K562 (cell line): Measurements from ENCODE around the gene SLC26A6. TPM values are rescaled to one million over a fixed set of nuclear protein-coding genes. Genes with fewer than 3 reads are reported as not detected.

Experiments used
- ATAC-seq: fragments of 200-7000 bp; cut with Tn5 transposase; 3 replicates; pipeline ENCODE4 v1.9.1; 2020; ENCODE audit warnings: moderate library complexity
- BruUV-seq: library from RNA; stranded (reverse); fragments of 400-500 nt; replicated peaks from 2 replicates; lab custom pipeline; 2021; lab: Mats Ljungman, UMichigan
- CTCF ChIA-PET: fragments of 300-600 bp; formaldehyde crosslinking; extraction: SDS; loops from one replicate; lab custom pipeline; 2021; ENCODE audit warnings: low intra/inter-chr PET ratio; lab: Yijun Ruan, JAX
- POLR2A ChIA-PET: fragments of 300-600, 350-650 bp; sonication (Branson Sonifier 250); formaldehyde crosslinking; extraction: SDS; loops from one replicate; lab custom pipeline; 2021; ENCODE audit warnings: antibody characterized with exemption, inconsistent platforms; lab: Yijun Ruan, JAX
- DNase-seq, 4 experiments: peaks; one replicate each; pipeline versions ENCODE4 v3.0.0 to v3.0.0-alpha.2; 2011 to 2018; ENCODE audit warnings: low spot score in 3 of 4, mixed read lengths in 3 of 4; ENCODE audit errors: extremely low read depth in 1 of 4
- FAIRE-seq: peaks from 2 replicates; lab custom pipeline; 2011; peaks lifted over from hg19 to GRCh38; lab: Jason Lieb, UNC
- H2AFZ ChIP-seq: 2 replicates; pipeline ENCODE4 v1.6.0; 2011; ENCODE audit warnings: low read depth, low read length, control low read depth, inconsistent platforms
- H3K27ac ChIP-seq: fragments of 200-600 bp; 3 replicates; pipeline ENCODE4 v1.8.0; 2011; ENCODE audit warnings: low read depth, mild to moderate bottlenecking, control low read depth, inconsistent platforms, low read length, moderate library complexity, mixed read lengths; ENCODE audit errors: extremely low read depth
- H3K27me3 ChIP-seq, 2 experiments: fragments of 300-600 bp in 1 of 2; 2 replicates in 1 of 2; 3 replicates in 1 of 2; pipeline versions ENCODE4 v1.6.0 to v1.8.0; 2011; ENCODE audit warnings: inconsistent platforms in 2 of 2, low read length in 2 of 2, mild to moderate bottlenecking in 1 of 2, mixed read lengths in 1 of 2, moderate library complexity in 1 of 2; ENCODE audit not compliant: control insufficient read depth in 2 of 2, insufficient read depth in 2 of 2
- H3K36me3 ChIP-seq: fragments of 300-600 bp; 3 replicates; pipeline ENCODE4 v1.8.0; 2011; ENCODE audit warnings: mild to moderate bottlenecking, low read length, inconsistent platforms; ENCODE audit not compliant: control insufficient read depth, insufficient read depth
- H3K4me1 ChIP-seq, 2 experiments: fragments of 200-600 bp in 1 of 2; replicated peaks in 1 of 2; 2 replicates in 1 of 2; 3 replicates in 1 of 2; pipeline versions ENCODE4 v1.5.1 to v1.8.0; 2011; ENCODE audit warnings: inconsistent platforms in 2 of 2, low read length in 2 of 2, mild to moderate bottlenecking in 1 of 2, mixed read lengths in 1 of 2, moderate library complexity in 1 of 2; ENCODE audit not compliant: control insufficient read depth in 2 of 2, insufficient read depth in 2 of 2
- H3K4me2 ChIP-seq: 2 replicates; pipeline ENCODE4 v1.6.1; 2011; ENCODE audit warnings: low read length, control low read depth, inconsistent platforms, mixed read lengths; ENCODE audit not compliant: insufficient read depth
- H3K4me3 ChIP-seq: fragments of 200-600 bp; sonication (generic), shearing (Covaris generic); 2 replicates; pipeline ENCODE4 v1.5.1; 2016; ENCODE audit warnings: control low read depth, inconsistent platforms
- H3K79me2 ChIP-seq: fragments of 200-600 bp; 3 replicates; pipeline ENCODE4 v1.8.0; 2011; ENCODE audit warnings: low read length, inconsistent platforms; ENCODE audit not compliant: control insufficient read depth, insufficient read depth
- H3K9ac ChIP-seq, 2 experiments: 2 replicates each; pipeline versions ENCODE4 v1.6.0 to v1.6.1; 2011; ENCODE audit warnings: low read depth in 2 of 2, low read length in 2 of 2, control low read depth in 1 of 2, inconsistent platforms in 1 of 2, mild to moderate bottlenecking in 1 of 2, mixed read lengths in 1 of 2; ENCODE audit not compliant: insufficient read depth in 1 of 2
- H3K9me1 ChIP-seq: one replicate; pipeline ENCODE4 v1.6.0; 2011; ENCODE audit warnings: inconsistent platforms, mild to moderate bottlenecking, low read length, moderate library complexity; ENCODE audit not compliant: control insufficient read depth, insufficient read depth
- H3K9me3 ChIP-seq: replicated peaks from 2 replicates; pipeline ENCODE4 v1.5.1; 2011; ENCODE audit warnings: low read depth, low read length, inconsistent platforms; ENCODE audit not compliant: control insufficient read depth, insufficient read depth
- H4K20me1 ChIP-seq: replicated peaks from 2 replicates; pipeline ENCODE4 v1.6.1; 2011; ENCODE audit warnings: low read length, inconsistent platforms, mixed read lengths; ENCODE audit not compliant: control insufficient read depth, insufficient read depth
- CBX1 ChIP-seq: sonication (generic); IDR thresholded peaks from 2 replicates; pipeline ENCODE4 v1.6.1; 2016; ENCODE audit warnings: antibody characterized with exemption, low read depth, mild to moderate bottlenecking
- WGBS: fragments of 100-300 bp; shearing (Covaris generic); methylation state at CpG from one replicate; pipeline ENCODE4 v1.1.6; 2016; ENCODE audit warnings: low coverage, mixed read lengths; ENCODE audit not compliant: insufficient coverage; ENCODE audit errors: missing lambda C conversion rate; 5-methylcytosine and 5-hydroxymethylcytosine counted together
- in situ Hi-C: fragments of 300-500 bp; cut with MboI; formaldehyde crosslinking; loops from 4 replicates; pipeline ENCODE4 v1.15.0; 2018; ENCODE audit warnings: inconsistent platforms, mixed read lengths
- intact Hi-C: fragments of 100-400 bp; cut with micrococcal nuclease; formaldehyde crosslinking; loops from 2 replicates; pipeline ENCODE4 v1.14.2; 2022
- polyA plus RNA-seq, 8 experiments: library from polyadenylated mRNA; depleted of rRNA in 4 of 8; stranded (reverse) in 5 of 8; unstranded in 3 of 8; fragments of >200 nt; fragmentation: Nextera tagmentation in 2 of 8; fragmentation: Illumina TruSeq in 1 of 8; extraction: Ambion mirVana in 2 of 8; extraction: Trizol in 1 of 8; gene quantifications; 2 replicates each; pipeline versions ENCODE4 v1.2.1 to v1.2.3, GENCODE V29; 2011 to 2014; ENCODE audit warnings: inconsistent platforms in 1 of 8, missing spikeins in 1 of 8
- total RNA-seq, 7 experiments: library from RNA; depleted of rRNA in 6 of 7; stranded (reverse); fragments of >200 nt in 6 of 7; fragmentation: Illumina TruSeq in 2 of 7; extraction: Trizol in 2 of 7; gene quantifications; 2 replicates each; pipeline versions ENCODE4 v1.2.1 to v1.2.3, GENCODE V29; 2011 to 2021; ENCODE audit warnings: low replicate concordance in 1 of 7
- TF ChIP-seq, protein P1 (sequence below): sonication (generic); formaldehyde crosslinking; IDR thresholded peaks from 2 replicates; pipeline ENCODE4 v1.8.1; 2023; ENCODE audit warnings: mild to moderate bottlenecking, missing genetic modification reagents

The SLC26A6 gene
- total and polyA plus RNA-seq, 9 of the 15 experiments (the other 6 are each of a cell fraction or from before 2014, with no cell fraction given): 2.1 to 27.2 (median 14.8) TPM

DNA sequence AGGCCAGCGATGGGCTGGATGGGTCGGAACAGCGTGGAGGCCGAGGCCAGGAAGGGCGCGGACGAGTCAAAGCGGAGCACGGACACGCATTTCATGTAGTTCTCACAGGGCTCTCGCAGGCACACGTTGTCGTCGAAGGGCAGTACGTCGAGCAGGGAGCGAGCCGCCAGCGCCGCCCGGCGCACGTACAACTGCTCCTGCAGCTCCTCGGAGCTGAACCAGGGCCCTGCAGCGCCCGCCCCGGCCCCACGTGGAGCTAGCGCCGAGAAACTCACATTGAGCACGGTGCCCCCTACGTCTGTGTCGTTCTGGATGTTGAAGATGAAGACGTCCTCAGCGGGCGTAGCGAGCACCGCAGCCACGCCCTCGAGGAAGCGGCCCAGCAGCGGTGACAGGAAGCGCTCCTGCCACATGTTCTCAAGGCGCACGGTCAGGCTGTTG, 21.6 kb upstream of the SLC26A6 start:
- H3K27me3 ChIP-seq: no peaks in the 10 kb centered on the region; a peak in 1 of 5 replicates
- no peak for FAIRE-seq
- no peak overlapping the region for H2AFZ ChIP-seq
- no peak overlapping the region for H3K4me3 ChIP-seq
- in situ Hi-C loops: no loop called here
- no peak overlapping the region for H3K9ac ChIP-seq
- no peak for TF ChIP-seq CBX1
- TF ChIP-seq, protein P1, sequence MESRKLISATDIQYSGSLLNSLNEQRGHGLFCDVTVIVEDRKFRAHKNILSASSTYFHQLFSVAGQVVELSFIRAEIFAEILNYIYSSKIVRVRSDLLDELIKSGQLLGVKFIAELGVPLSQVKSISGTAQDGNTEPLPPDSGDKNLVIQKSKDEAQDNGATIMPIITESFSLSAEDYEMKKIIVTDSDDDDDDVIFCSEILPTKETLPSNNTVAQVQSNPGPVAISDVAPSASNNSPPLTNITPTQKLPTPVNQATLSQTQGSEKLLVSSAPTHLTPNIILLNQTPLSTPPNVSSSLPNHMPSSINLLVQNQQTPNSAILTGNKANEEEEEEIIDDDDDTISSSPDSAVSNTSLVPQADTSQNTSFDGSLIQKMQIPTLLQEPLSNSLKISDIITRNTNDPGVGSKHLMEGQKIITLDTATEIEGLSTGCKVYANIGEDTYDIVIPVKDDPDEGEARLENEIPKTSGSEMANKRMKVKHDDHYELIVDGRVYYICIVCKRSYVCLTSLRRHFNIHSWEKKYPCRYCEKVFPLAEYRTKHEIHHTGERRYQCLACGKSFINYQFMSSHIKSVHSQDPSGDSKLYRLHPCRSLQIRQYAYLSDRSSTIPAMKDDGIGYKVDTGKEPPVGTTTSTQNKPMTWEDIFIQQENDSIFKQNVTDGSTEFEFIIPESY (CRISPR knock-in tag): 0 out of 2 replicates have a peak, but pooled peaks have one; percentile 11
- TF ChIP-seq, all 486 proteins: peak for 1
- WGBS: 78% methylated on average over 11 of the region's 45 CpGs
- Histone ChIP-seq H3K27ac (no peak overlapping the region), H3K4me1 (peaks cover 0 to 14% of the 10 kb centered on the region in 2 experiments; a peak in 2 of 5 replicates), H3K9me3 (no peaks in the 10 kb centered on the region), H3K36me3 (no peaks in the 10 kb centered on the region), H3K4me2 (no peak overlapping the region), H3K79me2 (no peaks in the 10 kb centered on the region), H3K9me1 (no peaks in the 10 kb centered on the region), H4K20me1 (no peaks in the 10 kb centered on the region)
- POLR2A ChIA-PET: no interaction called here
- ATAC-seq (no peak), DNase-seq (no peak)
- intact Hi-C loops: no loop called here
- no TSS peak for BruUV-seq
- CTCF ChIA-PET: no interaction called here
